ENCODE results near the gene HERPUD1.
"Not testable (repeated sequence)": the region's sequence is repeated elsewhere in the genome, so short reads cannot be mapped to it uniquely, and the experiment has no call there.

HERPUD1 gene

DNA sequence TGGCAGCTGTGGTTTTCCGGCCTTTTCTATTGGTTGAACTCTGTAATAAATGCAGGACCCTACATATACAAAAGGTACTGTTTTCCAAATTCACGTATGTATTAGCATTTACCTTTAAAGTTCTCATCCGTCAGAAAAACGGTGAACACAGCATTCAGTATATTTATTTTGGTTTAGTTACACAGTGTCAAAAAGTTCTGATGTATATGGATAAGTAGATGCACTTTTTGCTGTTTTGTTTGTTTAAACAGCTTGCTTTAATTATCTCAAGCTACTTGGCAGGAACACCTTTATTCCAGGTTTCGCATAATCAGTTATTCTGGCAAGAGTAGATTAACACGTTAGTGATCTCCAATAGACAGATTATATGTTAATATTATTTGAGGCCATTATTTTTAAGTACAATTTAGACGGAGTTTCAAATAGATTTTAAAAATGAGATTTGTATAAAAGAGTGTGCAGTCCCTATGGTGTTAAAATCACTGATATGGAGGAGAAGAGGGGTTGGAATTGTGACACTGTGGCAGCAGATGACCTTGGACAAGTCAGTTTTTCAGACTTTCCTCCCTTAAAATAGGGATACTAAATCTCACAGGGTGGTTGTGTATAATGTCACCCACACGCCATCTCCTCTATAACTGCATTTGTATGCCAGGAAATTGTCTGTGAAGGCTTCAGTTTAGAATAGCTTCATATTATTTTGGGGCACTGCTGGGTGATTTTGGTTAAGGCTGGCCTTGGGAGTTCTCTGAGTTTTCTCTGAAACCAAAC is 2.1 kb downstream of the HERPUD1 start:
- no peak for DNase-seq (ENCODE audit: extremely low spot score)
- TF ChIP-seq FOXA1 (IDR thresholded peaks at IDR 0.05) (no peak), SUZ12 (IDR thresholded peaks at IDR 0.05) (no peak), LEF1 (IDR thresholded peaks at IDR 0.05; ENCODE audit: borderline replicate concordance) (no peak), SP1 (IDR thresholded peaks at IDR 0.05) (no peak), BHLHE40 (IDR thresholded peaks at IDR 0.05; ENCODE audit: borderline replicate concordance) (no peak), CTBP1 (IDR thresholded peaks at IDR 0.05; ENCODE audit: borderline replicate concordance) (no peak), TARDBP (IDR thresholded peaks at IDR 0.05) (no peak)
- CTCF ChIA-PET, result no interaction called here
- POLR2A ChIA-PET, result interaction anchor here (0.7 to 1.0 kb wide), 2 partner anchors 23 to 165 kb away, joined by 3 read pairs; no protein-coding TSS in a partner anchor

GRCh38 chr16:56934599-56935145 is 2.7 kb downstream of the HERPUD1 start:
- POLR2A ChIA-PET; CTCF ChIA-PET; DNase-seq (ENCODE audit: extremely low spot score): not testable (repeated sequence)

DNA sequence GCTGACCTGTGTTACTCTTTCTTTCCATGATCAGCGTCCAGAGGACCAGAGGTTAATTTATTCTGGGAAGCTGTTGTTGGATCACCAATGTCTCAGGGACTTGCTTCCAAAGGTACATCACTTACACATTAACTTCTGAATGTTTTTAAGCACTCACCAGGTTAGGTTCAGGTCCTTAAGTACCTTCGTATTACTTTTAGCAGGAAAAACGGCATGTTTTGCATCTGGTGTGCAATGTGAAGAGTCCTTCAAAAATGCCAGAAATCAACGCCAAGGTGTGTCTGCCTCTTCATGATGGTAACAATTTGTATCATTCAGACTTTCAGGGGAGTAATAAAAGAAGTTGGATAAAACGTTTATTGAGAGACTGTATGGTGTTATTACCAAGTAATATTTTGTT is 3.3 kb downstream of the HERPUD1 start:
- POLR2A ChIA-PET, result no interaction called here
- CTCF ChIA-PET, result no interaction called here
- DNase-seq (ENCODE audit: extremely low spot score), result no peak
- TF ChIP-seq HDGF (IDR thresholded peaks at IDR 0.05; ENCODE audit: borderline replicate concordance) (no peak), FOXM1 (IDR thresholded peaks at IDR 0.05; ENCODE audit: borderline replicate concordance) (no peak), ARNT (IDR thresholded peaks at IDR 0.05) (no peak)

DNA sequence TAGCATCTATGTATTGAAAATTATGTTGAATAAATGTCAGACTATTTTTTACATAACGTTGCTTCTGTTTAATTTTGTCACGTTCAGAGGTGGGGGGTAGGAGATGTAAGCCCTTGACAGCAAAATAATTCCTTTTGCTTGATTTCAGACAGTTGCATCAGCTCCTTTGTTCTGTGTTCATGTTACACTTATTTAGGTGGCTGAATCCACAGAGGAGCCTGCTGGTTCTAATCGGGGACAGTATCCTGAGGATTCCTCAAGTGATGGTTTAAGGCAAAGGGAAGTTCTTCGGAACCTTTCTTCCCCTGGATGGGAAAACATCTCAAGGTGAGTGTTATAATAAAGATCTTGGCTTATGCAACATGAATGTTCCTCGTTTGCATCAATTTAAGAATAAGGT is 4.5 kb downstream of the HERPUD1 start:
- no peak for DNase-seq (ENCODE audit: extremely low spot score)
- CTCF ChIA-PET, result interaction anchor here (0.8 kb wide), 1 partner anchor 28 kb away, joined by 3 read pairs; no protein-coding TSS in a partner anchor
- POLR2A ChIA-PET, result no interaction called here
- TF ChIP-seq TARDBP (IDR thresholded peaks at IDR 0.05) (no peak), SP1 (IDR thresholded peaks at IDR 0.05) (no peak), FOXK2 (IDR thresholded peaks at IDR 0.05) (no peak), BHLHE40 (IDR thresholded peaks at IDR 0.05; ENCODE audit: borderline replicate concordance) (no peak), FOXA1 (IDR thresholded peaks at IDR 0.05) (no peak), PKNOX1 (IDR thresholded peaks at IDR 0.05) (no peak), ELF4 (IDR thresholded peaks at IDR 0.05) (no peak), CTBP1 (IDR thresholded peaks at IDR 0.05; ENCODE audit: borderline replicate concordance) (no peak), L3MBTL2 (conservative IDR thresholded peaks at IDR 0.05) (no peak)

DNA sequence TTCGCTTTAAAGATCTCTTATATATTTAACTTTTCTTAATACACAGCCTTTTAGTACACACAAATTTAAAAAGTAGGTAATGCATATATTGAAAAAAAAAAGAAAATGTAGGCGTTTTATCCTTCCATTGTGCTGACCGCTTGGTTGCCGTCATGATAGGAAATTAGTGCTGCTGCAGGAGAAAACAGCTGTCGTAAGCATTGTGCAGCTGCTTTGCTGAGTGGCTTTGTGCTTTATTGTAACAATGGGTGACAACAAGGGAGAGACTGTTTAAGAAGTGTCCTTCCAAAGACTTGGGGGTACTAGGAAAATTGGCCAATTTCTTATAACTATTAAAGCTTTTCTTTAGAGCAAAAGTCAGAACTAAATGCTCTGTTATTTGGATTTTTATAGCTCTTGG is 5.0 kb downstream of the HERPUD1 start:
- TF ChIP-seq ARNT (IDR thresholded peaks at IDR 0.05) (no peak), L3MBTL2 (conservative IDR thresholded peaks at IDR 0.05) (no peak), FOXM1 (IDR thresholded peaks at IDR 0.05; ENCODE audit: borderline replicate concordance) (no peak), PKNOX1 (IDR thresholded peaks at IDR 0.05) (no peak), FOXK2 (IDR thresholded peaks at IDR 0.05) (no peak), SUZ12 (IDR thresholded peaks at IDR 0.05) (no peak), FOXA1 (IDR thresholded peaks at IDR 0.05) (no peak), ELF4 (IDR thresholded peaks at IDR 0.05) (no peak), LEF1 (IDR thresholded peaks at IDR 0.05; ENCODE audit: borderline replicate concordance) (no peak), CTBP1 (IDR thresholded peaks at IDR 0.05; ENCODE audit: borderline replicate concordance) (no peak), HDGF (IDR thresholded peaks at IDR 0.05; ENCODE audit: borderline replicate concordance) (no peak), TARDBP (IDR thresholded peaks at IDR 0.05) (no peak), BHLHE40 (IDR thresholded peaks at IDR 0.05; ENCODE audit: borderline replicate concordance) (no peak)
- ChIA-PET POLR2A (no interaction called here), CTCF (interaction anchor here (0.8 kb wide), 1 partner anchor 27 kb away, joined by 3 read pairs; no protein-coding TSS in a partner anchor)
- no peak for DNase-seq (ENCODE audit: extremely low spot score)

- TF ChIP-seq ARNT (IDR thresholded peaks at IDR 0.05) (no peak), FOXM1 (IDR thresholded peaks at IDR 0.05; ENCODE audit: borderline replicate concordance) (no peak)
- POLR2A ChIA-PET, result no interaction called here
- DNase-seq (ENCODE audit: extremely low spot score), result no peak
- CTCF ChIA-PET, result no interaction called here
These were observed 6.9 kb downstream of the HERPUD1 start for GRCh38 chr16:56938664-56939513.

GRCh38 chr16:56939801-56940200 is 7.9 kb downstream of the HERPUD1 start:
- POLR2A ChIA-PET, result no interaction called here
- CTCF ChIA-PET, result no interaction called here
- no peak for DNase-seq (ENCODE audit: extremely low spot score)
- TF ChIP-seq L3MBTL2 (conservative IDR thresholded peaks at IDR 0.05) (no peak), SP1 (IDR thresholded peaks at IDR 0.05) (no peak), FOXK2 (IDR thresholded peaks at IDR 0.05) (no peak), ELF4 (IDR thresholded peaks at IDR 0.05) (no peak), CTBP1 (IDR thresholded peaks at IDR 0.05; ENCODE audit: borderline replicate concordance) (no peak), NFRKB (IDR thresholded peaks at IDR 0.05) (no peak), BHLHE40 (IDR thresholded peaks at IDR 0.05; ENCODE audit: borderline replicate concordance) (no peak), FOXA1 (IDR thresholded peaks at IDR 0.05) (no peak), TARDBP (IDR thresholded peaks at IDR 0.05) (no peak), ZNF384 (IDR thresholded peaks at IDR 0.05) (no peak)
